PC-3 (cell line): ENCODE results near the gene SRSF8.
"Not testable (repeated sequence)": the region's sequence is repeated elsewhere in the genome, so short reads cannot be mapped to it uniquely, and the experiment has no call there.

Experiments
- CTCF ChIP-seq: fragments of 300-600 bp; sonication (generic); conservative IDR thresholded peaks from 2 replicates; pipeline ENCODE4 v1.5.1; 2017; ENCODE audit warnings: antibody characterized with exemption, low read depth, mild to moderate bottlenecking, low read length
- EZH2 ChIP-seq: fragments of 300-600 bp; sonication (generic); IDR thresholded peaks from one replicate; pipeline ENCODE4 v1.6.1; 2017; ENCODE audit warnings: antibody characterized with exemption, mild to moderate bottlenecking, low read length; ENCODE audit not compliant: unreplicated experiment
- EZH2phosphoT487 ChIP-seq: fragments of 300-600 bp; sonication (generic); IDR thresholded peaks from 2 replicates; pipeline ENCODE4 v1.6.1; 2018; ENCODE audit warnings: mild to moderate bottlenecking, antibody characterized with exemption, low read length, borderline replicate concordance

DNA sequence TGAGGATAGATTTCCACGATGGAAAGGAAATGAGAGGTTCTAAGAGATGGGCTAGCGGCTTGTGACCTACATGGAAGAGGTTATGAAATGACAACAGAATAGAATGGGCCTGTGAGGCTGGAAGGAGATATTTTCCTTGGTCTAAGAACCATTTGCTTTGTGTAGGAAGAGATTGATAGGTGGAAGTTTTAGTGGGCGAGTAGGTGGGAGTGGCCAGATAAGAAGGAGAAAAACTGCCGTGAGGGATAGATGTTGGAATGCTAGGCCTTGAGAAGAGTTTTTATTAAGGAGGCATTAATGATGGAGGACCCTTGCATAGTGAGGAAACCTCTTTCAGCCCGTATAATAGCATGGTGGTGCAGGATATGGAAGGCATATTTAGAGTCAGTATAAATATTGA is 45.3 kb upstream of the SRSF8 start:
- not testable (repeated sequence) for TF ChIP-seq CTCF, EZH2phosphoT487, EZH2
